Mesenchymal stem cell (in vitro differentiated cells and primary cell): ENCODE results near the gene HHIPL1.

ENCODE experiments used
- DNase-seq: peaks from one replicate; pipeline ENCODE4 v3.0.0-alpha.2; 2013
- H2AFZ ChIP-seq: one replicate; pipeline ENCODE4 v1.6.1; 2013; ENCODE audit warnings: low read depth, mild to moderate bottlenecking, control low read depth, inconsistent platforms, low read length, moderate library complexity
- H2AK5ac ChIP-seq: 2 replicates; pipeline ENCODE4 v1.6.1; 2013; ENCODE audit warnings: low read length, moderate library complexity, mild to moderate bottlenecking, inconsistent platforms; ENCODE audit not compliant: severe bottlenecking
- H2BK120ac ChIP-seq: one replicate; pipeline ENCODE4 v1.6.1; 2013; ENCODE audit warnings: low read depth, mild to moderate bottlenecking, inconsistent platforms, low read length, moderate library complexity
- H2BK12ac ChIP-seq, 2 experiments: one replicate each; pipeline ENCODE4 v1.6.1; 2013; ENCODE audit warnings: inconsistent platforms in 2 of 2, low read length in 2 of 2, mild to moderate bottlenecking in 2 of 2, moderate library complexity in 2 of 2, control low read depth in 1 of 2
- H2BK15ac ChIP-seq: one replicate; pipeline ENCODE4 v1.6.1; 2013; ENCODE audit warnings: mild to moderate bottlenecking, low read depth, inconsistent platforms; ENCODE audit not compliant: poor library complexity, severe bottlenecking
- H2BK5ac ChIP-seq: 2 replicates; pipeline ENCODE4 v1.6.1; 2013; ENCODE audit warnings: low read depth, mild to moderate bottlenecking, low read length, control low read depth, inconsistent platforms; ENCODE audit not compliant: poor library complexity, severe bottlenecking
- H3K14ac ChIP-seq, 2 experiments: one replicate each; pipeline ENCODE4 v1.6.1; 2013; ENCODE audit warnings: inconsistent platforms in 2 of 2, low read length in 2 of 2, control low read depth in 1 of 2, mild to moderate bottlenecking in 1 of 2, moderate library complexity in 1 of 2
- H3K18ac ChIP-seq, 2 experiments: one replicate each; pipeline ENCODE4 v1.6.1; 2013; ENCODE audit warnings: inconsistent platforms in 2 of 2, low read length in 2 of 2, control low read depth in 1 of 2, low read depth in 1 of 2, mild to moderate bottlenecking in 1 of 2
- H3K23ac ChIP-seq, 2 experiments: one replicate each; pipeline ENCODE4 v1.6.1; 2013; ENCODE audit warnings: inconsistent platforms in 2 of 2, low read length in 2 of 2, mild to moderate bottlenecking in 2 of 2, moderate library complexity in 2 of 2, control low read depth in 1 of 2
- H3K27ac ChIP-seq: 2 replicates; pipeline ENCODE4 v1.5.1; 2013; ENCODE audit warnings: mild to moderate bottlenecking, moderate library complexity, low read length, control low read depth, inconsistent platforms; ENCODE audit not compliant: poor library complexity, severe bottlenecking
- H3K27me3 ChIP-seq, 2 experiments: 2 replicates each; pipeline versions ENCODE4 v1.6.1 to v1.7.0; 2013; ENCODE audit warnings: low read length in 2 of 2, mild to moderate bottlenecking in 2 of 2, moderate library complexity in 2 of 2, control low read depth in 1 of 2, inconsistent platforms in 1 of 2; ENCODE audit not compliant: control insufficient read depth in 1 of 2, insufficient read depth in 1 of 2
- H3K36me3 ChIP-seq, 2 experiments: 2 replicates each; pipeline versions ENCODE4 v1.6.1 to v1.7.0; 2013; ENCODE audit warnings: low read length in 2 of 2, control low read depth in 1 of 2, inconsistent platforms in 1 of 2, low read depth in 1 of 2, mild to moderate bottlenecking in 1 of 2; ENCODE audit not compliant: insufficient read depth in 2 of 2, control insufficient read depth in 1 of 2
- H3K4ac ChIP-seq, 2 experiments: one replicate each; pipeline ENCODE4 v1.6.1; 2013; ENCODE audit warnings: inconsistent platforms in 2 of 2, low read length in 2 of 2, mild to moderate bottlenecking in 2 of 2, moderate library complexity in 2 of 2, control low read depth in 1 of 2, low read depth in 1 of 2
- H3K4me1 ChIP-seq: 2 replicates; pipeline ENCODE4 v1.6.1; 2013; ENCODE audit warnings: low read depth, low read length, control low read depth; ENCODE audit not compliant: control insufficient read depth, insufficient read depth
- H3K4me2 ChIP-seq: 2 replicates; pipeline ENCODE4 v1.6.1; 2013; ENCODE audit warnings: low read length, mild to moderate bottlenecking, inconsistent platforms; ENCODE audit not compliant: poor library complexity, severe bottlenecking
- H3K4me3 ChIP-seq, 2 experiments: 2 replicates each; pipeline versions ENCODE4 v1.5.1 to v1.7.0; 2013; ENCODE audit warnings: low read length in 2 of 2, mild to moderate bottlenecking in 2 of 2, control low read depth in 1 of 2, low read depth in 1 of 2; ENCODE audit not compliant: insufficient read depth in 1 of 2
- H3K79me1 ChIP-seq: replicated peaks from 2 replicates; pipeline ENCODE4 v1.6.1; 2013; ENCODE audit warnings: mild to moderate bottlenecking, control low read depth, low read length, inconsistent platforms; ENCODE audit not compliant: poor library complexity, severe bottlenecking
- H3K9ac ChIP-seq: 2 replicates; pipeline ENCODE4 v1.7.0; 2013; ENCODE audit warnings: mild to moderate bottlenecking, low read length, moderate library complexity
- H3K9me3 ChIP-seq: 2 replicates; pipeline ENCODE4 v1.7.0; 2013; ENCODE audit warnings: mild to moderate bottlenecking, low read length; ENCODE audit not compliant: control insufficient read depth
- H4K8ac ChIP-seq: one replicate; pipeline ENCODE4 v1.6.1; 2013; ENCODE audit warnings: inconsistent platforms, mild to moderate bottlenecking, low read length, moderate library complexity
- H4K91ac ChIP-seq: one replicate; pipeline ENCODE4 v1.6.1; 2013; ENCODE audit warnings: mild to moderate bottlenecking, low read length, inconsistent platforms
- WGBS: methylation state at CpG from one replicate; pipeline ENCODE4 v1.1.7; 2013; ENCODE audit warnings: mixed read lengths; 5-methylcytosine and 5-hydroxymethylcytosine counted together

HHIPL1 gene

DNA sequence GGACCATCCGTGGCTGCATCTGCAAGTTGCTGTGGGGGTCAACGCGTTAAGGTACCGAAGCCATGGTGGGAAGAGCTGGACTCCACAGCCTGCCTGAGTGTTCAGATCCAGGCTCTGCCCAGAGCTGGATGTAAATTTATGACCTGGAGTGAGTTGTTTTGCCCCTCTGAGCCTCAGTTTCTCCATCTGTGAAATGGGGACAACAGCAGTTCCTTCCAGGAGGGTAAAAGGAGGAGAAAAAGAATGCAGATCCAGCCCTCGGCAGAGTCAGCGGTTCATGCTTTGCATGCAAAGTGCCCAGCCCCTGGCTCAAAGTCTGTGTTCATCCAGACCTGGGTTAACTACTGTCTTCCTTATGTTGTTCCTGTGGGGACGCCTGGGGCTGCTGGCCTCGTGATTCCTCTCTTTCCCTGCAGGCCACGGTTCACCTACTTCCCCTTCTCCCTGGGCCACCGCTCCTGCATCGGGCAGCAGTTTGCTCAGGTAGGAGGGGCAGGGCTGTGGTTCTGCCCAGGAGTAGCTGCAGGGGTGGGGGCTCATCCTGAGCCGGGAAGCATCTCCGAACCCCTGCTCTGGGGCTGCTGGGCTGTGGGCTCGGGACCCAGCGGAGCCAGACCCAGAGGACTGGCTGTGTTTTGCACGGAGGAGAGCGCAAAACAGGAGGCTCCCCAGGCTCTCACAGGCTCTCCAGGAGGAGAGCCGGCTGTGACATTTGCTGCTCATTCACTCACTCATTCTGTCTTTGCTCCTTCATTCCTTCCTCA lies 81.0 kb downstream of the HHIPL1 start:
- no peak overlapping the region for H2AFZ ChIP-seq
- no peak overlapping the region for H2BK12ac ChIP-seq
- H4K8ac ChIP-seq, result no peak overlapping the region
- H3K27me3 ChIP-seq, result peaks cover 32 to 64% of the 10 kb centered on the region in 2 experiments
- H3K14ac ChIP-seq, result no peak overlapping the region
- H4K91ac ChIP-seq, result no peak overlapping the region
- 72% methylated on average over 18 of the region's 18 CpGs for WGBS
- no peak for DNase-seq
- H3K4ac ChIP-seq, result no peak overlapping the region
- H3K23ac ChIP-seq, result no peak overlapping the region
- H2AK5ac ChIP-seq, result no peak overlapping the region
- H2BK15ac ChIP-seq, result no peak overlapping the region
- H3K36me3 ChIP-seq, result no peaks in the 10 kb centered on the region
- H3K9ac ChIP-seq, result no peak overlapping the region
- H3K18ac ChIP-seq, result no peak overlapping the region
- H2BK120ac ChIP-seq, result no peak overlapping the region
- H3K27ac ChIP-seq, result no peak overlapping the region
- no peaks in the 10 kb centered on the region for H3K79me1 ChIP-seq
- no peaks in the 10 kb centered on the region for H3K9me3 ChIP-seq
- no peak overlapping the region for H2BK5ac ChIP-seq
- peaks cover 19% of the 10 kb centered on the region for H3K4me1 ChIP-seq
- no peak overlapping the region for H3K4me3 ChIP-seq
- no peak overlapping the region for H3K4me2 ChIP-seq

DNA sequence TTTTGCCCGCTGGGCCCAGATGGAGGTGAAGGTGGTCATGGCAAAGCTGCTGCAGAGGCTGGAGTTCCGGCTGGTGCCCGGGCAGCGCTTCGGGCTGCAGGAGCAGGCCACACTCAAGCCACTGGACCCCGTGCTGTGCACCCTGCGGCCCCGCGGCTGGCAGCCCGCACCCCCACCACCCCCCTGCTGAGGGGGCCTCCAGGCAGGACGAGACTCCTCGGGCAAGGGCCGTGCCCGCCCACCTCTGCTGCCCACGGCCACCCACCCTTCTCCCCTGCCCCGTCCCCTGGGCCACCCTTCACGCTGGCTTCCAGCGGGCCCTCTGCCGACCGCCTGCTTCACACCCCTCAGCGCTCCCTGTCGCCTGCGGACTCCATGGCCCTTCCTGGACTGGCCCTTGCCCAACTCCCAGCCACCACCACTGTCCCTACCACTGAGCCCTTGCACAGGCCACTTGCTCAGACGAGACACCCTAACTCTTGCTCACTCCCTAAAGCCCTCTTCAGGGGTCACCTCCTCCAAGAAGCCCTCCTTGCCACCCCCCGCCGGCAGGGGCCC lies 81.7 kb downstream of the HHIPL1 start:
- no peak overlapping the region for H2BK12ac ChIP-seq
- H3K79me1 ChIP-seq, result no peaks in the 10 kb centered on the region
- H3K36me3 ChIP-seq, result no peaks in the 10 kb centered on the region
- no peak overlapping the region for H2AFZ ChIP-seq
- no peak overlapping the region for H2AK5ac ChIP-seq
- H3K4me1 ChIP-seq, result peaks cover 19% of the 10 kb centered on the region
- no peak overlapping the region for H3K9ac ChIP-seq
- peaks cover 32 to 59% of the 10 kb centered on the region in 2 experiments for H3K27me3 ChIP-seq
- no peak for DNase-seq
- H4K91ac ChIP-seq, result no peak overlapping the region
- H3K9me3 ChIP-seq, result no peaks in the 10 kb centered on the region
- 84% methylated on average over 23 of the region's 26 CpGs for WGBS
- no peak overlapping the region for H3K18ac ChIP-seq
- H2BK120ac ChIP-seq, result no peak overlapping the region
- no peak overlapping the region for H4K8ac ChIP-seq
- H3K27ac ChIP-seq, result no peak overlapping the region
- H3K4ac ChIP-seq, result no peak overlapping the region
- H3K14ac ChIP-seq, result no peak overlapping the region
- H3K4me2 ChIP-seq, result no peak overlapping the region
- H3K23ac ChIP-seq, result no peak overlapping the region
- no peak overlapping the region for H2BK5ac ChIP-seq
- H2BK15ac ChIP-seq, result no peak overlapping the region
- no peak overlapping the region for H3K4me3 ChIP-seq

DNA sequence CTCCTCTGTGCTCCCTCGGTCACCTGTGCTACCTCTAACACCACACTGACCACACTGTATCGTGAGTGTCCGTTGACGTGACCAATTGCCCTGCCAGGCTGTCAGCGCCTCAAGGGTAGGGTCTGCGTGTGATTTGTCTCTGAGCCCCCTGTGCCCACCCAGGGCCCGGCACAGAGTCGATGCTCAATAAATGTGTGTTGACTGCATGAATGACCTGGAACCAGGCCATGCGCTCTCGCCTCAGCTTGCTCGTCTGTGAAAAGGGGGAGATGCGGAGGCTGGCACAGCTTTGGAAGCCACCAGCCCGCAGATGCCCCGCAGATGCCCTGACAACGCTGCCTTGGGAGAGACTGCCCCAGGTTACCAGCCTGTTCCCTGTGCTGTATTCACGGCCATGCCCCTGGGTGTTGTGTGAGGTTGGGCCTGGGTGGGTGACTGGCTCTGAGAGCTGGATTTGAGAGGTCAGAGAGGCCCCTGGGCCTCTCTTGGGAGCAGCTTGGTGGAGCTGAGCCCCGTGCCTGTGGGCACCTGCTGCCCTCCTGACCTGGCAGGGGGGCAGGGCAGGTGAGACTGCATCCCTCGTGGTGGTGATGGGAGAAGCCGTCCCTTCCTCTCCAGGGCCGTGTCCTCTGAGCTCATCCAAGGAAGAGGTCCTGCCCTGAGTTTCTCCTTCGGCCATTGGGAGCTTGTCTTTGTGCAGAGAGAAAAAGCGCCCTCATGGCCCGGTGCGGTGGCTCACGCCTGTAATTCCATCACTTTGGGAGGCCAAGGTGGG lies 82.4 kb downstream of the HHIPL1 start:
- DNase-seq, result no peak
- Histone ChIP-seq H3K18ac (no peak overlapping the region), H3K4me1 (peaks cover 19% of the 10 kb centered on the region), H4K91ac (no peak overlapping the region), H3K27me3 (peaks cover 32 to 56% of the 10 kb centered on the region in 2 experiments), H3K79me1 (no peaks in the 10 kb centered on the region), H2BK120ac (no peak overlapping the region), H3K4me3 (no peak overlapping the region), H3K14ac (no peak overlapping the region), H2BK5ac (no peak overlapping the region), H3K4me2 (no peak overlapping the region), H2AFZ (no peak overlapping the region), H3K9ac (no peak overlapping the region), H2BK15ac (no peak overlapping the region), H3K27ac (no peak overlapping the region), H3K36me3 (no peaks in the 10 kb centered on the region), H4K8ac (no peak overlapping the region), H2AK5ac (no peak overlapping the region), H3K23ac (no peak overlapping the region), H3K4ac (no peak overlapping the region), H3K9me3 (no peaks in the 10 kb centered on the region), H2BK12ac (no peak overlapping the region)
- WGBS, result 90% methylated on average over 25 of the region's 25 CpGs

DNA sequence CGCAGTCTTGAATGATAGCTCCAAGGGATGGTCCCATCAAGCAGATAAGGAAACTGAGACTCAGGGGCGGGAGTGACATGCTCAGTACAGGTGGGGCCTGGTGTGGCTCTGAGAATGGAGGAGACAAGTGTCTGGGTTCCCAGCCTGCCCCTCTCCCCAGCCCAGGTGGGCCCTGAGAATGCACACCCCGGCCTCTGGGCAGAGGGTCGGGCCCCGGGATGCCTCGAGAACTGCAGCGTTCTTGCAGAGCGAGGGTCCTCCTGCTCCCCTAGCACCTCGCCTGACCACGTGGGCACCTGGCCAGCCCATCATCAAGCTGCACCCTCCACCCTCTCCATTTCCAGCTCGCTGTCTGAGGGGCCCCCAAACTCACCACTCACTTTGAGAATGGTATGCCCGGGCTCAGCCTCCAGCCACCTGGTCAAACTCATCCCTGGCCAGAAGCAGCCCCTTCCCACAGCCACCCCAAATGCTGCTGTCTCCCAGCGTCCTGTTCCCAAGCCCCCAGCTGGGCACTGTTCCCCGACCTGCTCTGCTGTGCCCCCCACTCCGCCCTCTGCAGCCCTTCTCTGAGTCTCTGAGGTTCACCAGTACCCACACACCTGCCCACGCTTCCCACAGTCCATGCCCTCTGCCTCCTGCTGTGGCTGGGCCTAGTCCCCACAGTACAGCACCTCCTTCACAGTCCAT lies 83.4 kb downstream of the HHIPL1 start:
- Histone ChIP-seq H3K4me2 (no peak overlapping the region), H3K4me3 (peak overlapping the region in 1 of 2 experiments; percentile 23), H3K79me1 (no peaks in the 10 kb centered on the region), H3K36me3 (no peaks in the 10 kb centered on the region), H4K91ac (no peak overlapping the region), H3K27ac (no peak overlapping the region), H4K8ac (no peak overlapping the region), H2BK15ac (no peak overlapping the region), H3K9ac (no peak overlapping the region), H2AK5ac (no peak overlapping the region), H3K18ac (no peak overlapping the region), H3K4ac (no peak overlapping the region), H3K4me1 (peaks cover 19% of the 10 kb centered on the region), H2BK5ac (no peak overlapping the region), H2AFZ (no peak overlapping the region), H3K14ac (no peak overlapping the region), H2BK12ac (no peak overlapping the region), H3K23ac (no peak overlapping the region), H3K27me3 (peaks cover 27 to 54% of the 10 kb centered on the region in 2 experiments), H3K9me3 (no peaks in the 10 kb centered on the region), H2BK120ac (no peak overlapping the region)
- DNase-seq, result no peak
- WGBS, result 81% methylated on average over 16 of the region's 16 CpGs
